ENCODE data around the gene COL26A1. TPM values are rescaled to one million over a fixed set of nuclear protein-coding genes. Genes with fewer than 3 reads are reported as not detected.
"Not testable (repeated sequence)": the region's sequence is repeated elsewhere in the genome, so short reads cannot be mapped to it uniquely, and the experiment has no call there.

Gene COL26A1
- total RNA-seq, 2 donors from 2014 or later, result 0.14 TPM; not detected in 1

DNA sequence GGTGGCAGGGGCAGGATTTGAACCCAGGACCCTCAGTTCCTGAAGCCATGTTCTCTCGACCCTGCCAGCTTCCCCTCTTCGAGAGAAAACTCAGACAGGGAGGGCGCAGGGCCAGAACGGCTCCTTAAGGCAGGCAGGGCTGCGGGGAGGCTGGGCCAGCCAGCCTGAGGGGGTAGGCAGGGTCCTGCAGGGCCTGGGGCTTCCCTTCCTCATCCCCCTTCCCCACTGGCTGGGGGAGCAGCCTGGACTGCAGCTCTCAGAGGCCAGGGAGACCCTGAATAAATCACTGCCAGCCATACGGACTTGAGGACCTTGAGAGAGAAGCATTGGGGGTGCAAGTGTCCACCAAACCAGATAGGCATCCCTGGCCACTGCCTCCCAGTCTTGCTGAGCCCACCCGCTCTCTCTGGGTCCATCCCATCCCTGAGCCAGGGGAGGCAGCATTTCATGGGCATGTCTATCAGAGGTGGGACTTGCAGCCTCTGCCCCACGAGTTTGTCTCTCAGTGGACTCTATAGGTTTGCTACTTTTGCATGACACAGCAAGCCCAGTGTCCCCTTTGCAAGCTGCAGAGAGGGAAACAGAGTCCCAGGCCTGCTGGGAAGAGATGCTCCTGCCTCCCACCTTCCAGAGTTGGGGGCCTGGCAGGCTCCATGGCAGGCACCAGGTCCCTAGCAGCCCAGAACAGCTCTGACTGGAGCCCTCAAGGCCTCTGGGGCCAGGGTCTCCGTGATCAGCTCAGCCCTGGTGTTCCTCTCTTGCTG, 195.5 kb downstream of the COL26A1 start:
- H3K9me3 ChIP-seq, result no peaks in the 10 kb centered on the region
- no peak for ATAC-seq (ENCODE audit: insufficient number of reproducible peaks, low FRiP score, low read depth)
- H3K27ac ChIP-seq, result no peak overlapping the region
- H3K4me1 ChIP-seq (ENCODE audit: control insufficient read depth in 1 of 2, low read depth in 2 of 2), result no peaks in the 10 kb centered on the region
- no peak for DNase-seq (ENCODE audit: low spot score)
- no peaks in the 10 kb centered on the region for H3K36me3 ChIP-seq
- no peaks in the 10 kb centered on the region for H3K27me3 ChIP-seq (replicated peaks; ENCODE audit: insufficient read depth)
- no peak overlapping the region for H3K4me3 ChIP-seq
- TF ChIP-seq CTCF (IDR thresholded peaks at IDR 0.05), result no peak

- no peaks in the 10 kb centered on the region for H3K4me1 ChIP-seq (ENCODE audit: control insufficient read depth in 1 of 2, low read depth in 2 of 2)
- no peaks in the 10 kb centered on the region for H3K9me3 ChIP-seq
- H3K27ac ChIP-seq, result no peak overlapping the region
- no peak for TF ChIP-seq CTCF (IDR thresholded peaks at IDR 0.05)
- no peaks in the 10 kb centered on the region for H3K27me3 ChIP-seq (replicated peaks; ENCODE audit: insufficient read depth)
- no peaks in the 10 kb centered on the region for H3K36me3 ChIP-seq
- no peak for ATAC-seq (ENCODE audit: insufficient number of reproducible peaks, low FRiP score, low read depth)
- no peak overlapping the region for H3K4me3 ChIP-seq
- DNase-seq (ENCODE audit: low spot score), result no peak
Measured at GRCh38 chr7:101558742-101559325, 196.2 kb downstream of the COL26A1 start.

DNA sequence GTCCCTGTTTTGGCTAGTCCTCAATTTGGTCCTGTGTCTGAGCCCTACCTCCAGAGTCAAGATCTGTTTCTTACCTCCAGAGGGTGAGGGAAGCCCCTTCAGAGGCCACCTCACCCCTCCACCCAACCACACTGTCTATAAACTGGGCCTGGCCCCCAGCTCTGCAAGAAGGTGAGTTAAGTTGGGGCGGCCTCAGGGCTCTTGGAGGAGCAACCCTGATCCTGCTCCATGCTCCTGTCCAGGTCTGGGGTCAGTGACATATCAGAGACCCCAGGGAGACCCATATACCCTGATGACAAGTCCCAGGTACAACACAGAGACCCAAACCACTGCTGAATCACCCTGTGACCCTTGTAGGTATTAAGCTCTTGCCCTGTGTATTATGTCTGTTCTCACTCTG, 196.9 kb downstream of the COL26A1 start:
- TF ChIP-seq CTCF (IDR thresholded peaks at IDR 0.05), result no peak
- DNase-seq (ENCODE audit: low spot score), result no peak
- H3K9me3 ChIP-seq, result no peaks in the 10 kb centered on the region
- H3K36me3 ChIP-seq, result no peaks in the 10 kb centered on the region
- H3K27me3 ChIP-seq (replicated peaks; ENCODE audit: insufficient read depth), result no peaks in the 10 kb centered on the region
- H3K27ac ChIP-seq, result no peak overlapping the region
- no peaks in the 10 kb centered on the region for H3K4me1 ChIP-seq (ENCODE audit: control insufficient read depth in 1 of 2, low read depth in 2 of 2)
- no peak for ATAC-seq (ENCODE audit: insufficient number of reproducible peaks, low FRiP score, low read depth)
- H3K4me3 ChIP-seq, result no peak overlapping the region

DNA sequence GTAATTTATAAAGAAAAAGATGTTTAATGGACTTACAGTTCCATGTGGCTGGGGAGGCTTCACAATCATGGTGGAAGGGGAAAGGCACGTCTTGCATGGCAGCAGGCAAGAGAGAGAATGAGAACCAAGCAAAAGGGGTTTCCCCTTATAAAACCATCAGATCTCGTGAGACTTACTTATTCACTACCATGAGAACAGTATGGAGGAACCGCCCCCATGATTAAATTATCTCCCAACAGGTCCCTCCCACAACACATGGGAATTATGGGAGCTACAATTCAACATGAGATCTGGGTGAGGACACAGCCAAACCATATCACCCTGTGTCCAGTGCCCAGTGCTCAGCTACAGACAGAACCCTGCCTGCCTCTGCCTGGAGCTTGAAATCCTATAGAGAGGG, 197.3 kb downstream of the COL26A1 start:
- H3K36me3 ChIP-seq; H3K4me1 ChIP-seq (ENCODE audit: control insufficient read depth in 1 of 2, low read depth in 2 of 2); H3K27me3 ChIP-seq (replicated peaks; ENCODE audit: insufficient read depth); H3K4me3 ChIP-seq; ATAC-seq (ENCODE audit: insufficient number of reproducible peaks, low FRiP score, low read depth); H3K9me3 ChIP-seq; H3K27ac ChIP-seq; DNase-seq (ENCODE audit: low spot score): not testable (repeated sequence)

GRCh38 chr7:101560856-101561255, 198.2 kb downstream of the COL26A1 start:
- Histone ChIP-seq H3K4me3 (no peak overlapping the region), H3K4me1 (ENCODE audit: control insufficient read depth in 1 of 2, low read depth in 2 of 2) (no peaks in the 10 kb centered on the region), H3K27ac (no peak overlapping the region), H3K36me3 (no peaks in the 10 kb centered on the region), H3K9me3 (no peaks in the 10 kb centered on the region), H3K27me3 (replicated peaks; ENCODE audit: insufficient read depth) (no peaks in the 10 kb centered on the region)
- DNase-seq (ENCODE audit: low spot score) (no peak), ATAC-seq (ENCODE audit: insufficient number of reproducible peaks, low FRiP score, low read depth) (no peak)
- TF ChIP-seq CTCF (IDR thresholded peaks at IDR 0.05), result no peak

- not testable (repeated sequence) for ATAC-seq (ENCODE audit: insufficient number of reproducible peaks, low FRiP score, low read depth); H3K36me3 ChIP-seq; H3K4me1 ChIP-seq (ENCODE audit: control insufficient read depth in 1 of 2, low read depth in 2 of 2); H3K4me3 ChIP-seq; H3K27me3 ChIP-seq (replicated peaks; ENCODE audit: insufficient read depth); H3K9me3 ChIP-seq; H3K27ac ChIP-seq; DNase-seq (ENCODE audit: low spot score)
Measured at GRCh38 chr7:101561293-101561692, 198.6 kb downstream of the COL26A1 start.
